ENCODE results near the gene IGFLR1.

DNA sequence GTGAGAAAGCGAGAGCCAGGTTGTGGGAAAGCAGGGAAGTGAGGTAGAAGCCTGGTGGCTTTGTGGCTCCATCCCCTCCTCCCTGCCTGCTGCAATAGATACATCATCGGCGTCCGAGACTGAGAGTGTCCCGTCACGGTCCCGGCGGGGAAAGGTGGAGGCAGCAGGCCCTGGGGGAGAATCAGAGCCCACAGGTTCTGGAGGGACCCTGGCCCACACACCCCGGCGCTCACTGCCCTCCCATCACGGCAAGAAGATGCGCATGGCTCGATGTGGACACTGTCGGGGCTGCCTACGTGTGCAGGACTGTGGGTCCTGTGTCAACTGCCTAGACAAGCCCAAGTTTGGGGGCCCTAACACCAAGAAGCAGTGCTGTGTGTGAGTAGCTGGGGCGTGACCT lies 19.4 kb downstream of the IGFLR1 start:
- TF ChIP-seq, protein P1, sequence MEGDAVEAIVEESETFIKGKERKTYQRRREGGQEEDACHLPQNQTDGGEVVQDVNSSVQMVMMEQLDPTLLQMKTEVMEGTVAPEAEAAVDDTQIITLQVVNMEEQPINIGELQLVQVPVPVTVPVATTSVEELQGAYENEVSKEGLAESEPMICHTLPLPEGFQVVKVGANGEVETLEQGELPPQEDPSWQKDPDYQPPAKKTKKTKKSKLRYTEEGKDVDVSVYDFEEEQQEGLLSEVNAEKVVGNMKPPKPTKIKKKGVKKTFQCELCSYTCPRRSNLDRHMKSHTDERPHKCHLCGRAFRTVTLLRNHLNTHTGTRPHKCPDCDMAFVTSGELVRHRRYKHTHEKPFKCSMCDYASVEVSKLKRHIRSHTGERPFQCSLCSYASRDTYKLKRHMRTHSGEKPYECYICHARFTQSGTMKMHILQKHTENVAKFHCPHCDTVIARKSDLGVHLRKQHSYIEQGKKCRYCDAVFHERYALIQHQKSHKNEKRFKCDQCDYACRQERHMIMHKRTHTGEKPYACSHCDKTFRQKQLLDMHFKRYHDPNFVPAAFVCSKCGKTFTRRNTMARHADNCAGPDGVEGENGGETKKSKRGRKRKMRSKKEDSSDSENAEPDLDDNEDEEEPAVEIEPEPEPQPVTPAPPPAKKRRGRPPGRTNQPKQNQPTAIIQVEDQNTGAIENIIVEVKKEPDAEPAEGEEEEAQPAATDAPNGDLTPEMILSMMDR (conservative IDR thresholded peaks at IDR 0.05; ENCODE audit: low read depth, low read length): no peak
- TF ChIP-seq EZH2 (IDR thresholded peaks at IDR 0.05; ENCODE audit: borderline replicate concordance, low read depth, low read length, poor library complexity, severe bottlenecking): no peak
